Liver (tissue), 9 donors: ENCODE results near the gene KLF5. TPM values are rescaled to one million over a fixed set of nuclear protein-coding genes. Genes with fewer than 3 reads are reported as not detected.

Experiments
- DNase-seq: peaks from one replicate; pipeline ENCODE4 v3.0.0-alpha.2; 2017; ENCODE audit warnings: low spot score
- H3K27ac ChIP-seq, 2 donors: one replicate each; pipeline ENCODE4 v1.7.0; 2013; ENCODE audit warnings: inconsistent platforms in 2 of 2, low read length in 2 of 2, control low read depth in 1 of 2, low read depth in 1 of 2, mild to moderate bottlenecking in 1 of 2
- H3K27me3 ChIP-seq, 4 donors: one replicate each; pipeline versions ENCODE4 v1.6.1 to v1.7.0; 2013; ENCODE audit warnings: low read length in 3 of 4, inconsistent platforms in 1 of 4, mild to moderate bottlenecking in 1 of 4, moderate library complexity in 1 of 4; ENCODE audit not compliant: control insufficient read depth in 4 of 4, insufficient read depth in 4 of 4
- H3K36me3 ChIP-seq, 4 donors: one replicate each; pipeline versions ENCODE4 v1.6.1 to v1.7.0; 2013; ENCODE audit warnings: low read length in 3 of 4, mild to moderate bottlenecking in 3 of 4, low read depth in 1 of 4, moderate library complexity in 1 of 4; ENCODE audit not compliant: control insufficient read depth in 4 of 4, insufficient read depth in 3 of 4
- H3K4me1 ChIP-seq, 4 donors: one replicate each; pipeline versions ENCODE4 v1.6.1 to v1.7.0; 2013; ENCODE audit warnings: low read length in 3 of 4, mild to moderate bottlenecking in 3 of 4, moderate library complexity in 1 of 4; ENCODE audit not compliant: control insufficient read depth in 4 of 4, insufficient read depth in 4 of 4
- H3K4me3 ChIP-seq, 3 donors: one replicate each; pipeline versions ENCODE4 v1.6.1 to v1.7.0; 2013; ENCODE audit warnings: low read length in 3 of 3, control low read depth in 1 of 3, low read depth in 1 of 3, mild to moderate bottlenecking in 1 of 3
- H3K9ac ChIP-seq, 2 donors: one replicate each; pipeline ENCODE4 v1.7.0; 2013; ENCODE audit warnings: low read length in 2 of 2, mild to moderate bottlenecking in 2 of 2, moderate library complexity in 2 of 2, control low read depth in 1 of 2, low read depth in 1 of 2
- H3K9me3 ChIP-seq, 4 donors: one replicate each; pipeline versions ENCODE4 v1.6.1 to v1.7.0; 2013; ENCODE audit warnings: low read length in 3 of 4; ENCODE audit not compliant: control insufficient read depth in 4 of 4
- CTCF ChIP-seq: fragments of 150-350 bp; IDR thresholded peaks from 2 replicates; pipeline ENCODE4 v1.5.1; 2017; ENCODE audit warnings: improper control_type of control experiment, low read depth, low read length; ENCODE audit not compliant: missing input control
- EGR1 ChIP-seq, 2 donors: IDR thresholded peaks; 2 replicates each; pipeline ENCODE4 v1.6.1; 2016 to 2018; ENCODE audit warnings: antibody characterized with exemption in 2 of 2, low read depth in 2 of 2
- FOXA1 ChIP-seq: IDR thresholded peaks from 2 replicates; pipeline ENCODE4 v1.6.1; 2016; ENCODE audit warnings: antibody characterized with exemption
- GABPA ChIP-seq, 2 donors: IDR thresholded peaks in 1 of 2; conservative IDR thresholded peaks in 1 of 2; 2 replicates each; pipeline ENCODE4 v1.6.1; 2016; ENCODE audit warnings: antibody characterized with exemption in 2 of 2, mild to moderate bottlenecking in 1 of 2, moderate library complexity in 1 of 2
- HNF4A ChIP-seq, 2 donors: conservative IDR thresholded peaks; 2 replicates each; pipeline ENCODE4 v1.6.1; 2016; ENCODE audit warnings: antibody characterized with exemption in 2 of 2, mild to moderate bottlenecking in 2 of 2
- HNF4G ChIP-seq: IDR thresholded peaks from 2 replicates; pipeline ENCODE4 v1.6.1; 2016; ENCODE audit warnings: antibody characterized with exemption
- JUND ChIP-seq, 2 donors: IDR thresholded peaks; 2 replicates each; pipeline ENCODE4 v1.6.1; 2016; ENCODE audit warnings: antibody characterized with exemption in 2 of 2
- RAD21 ChIP-seq, 2 donors: IDR thresholded peaks; 2 replicates each; pipeline ENCODE4 v1.6.1; 2016; ENCODE audit warnings: antibody characterized with exemption in 2 of 2, mild to moderate bottlenecking in 2 of 2
- REST ChIP-seq: IDR thresholded peaks from 2 replicates; pipeline ENCODE4 v1.6.1; 2016; ENCODE audit warnings: antibody characterized with exemption, mild to moderate bottlenecking
- RXRA ChIP-seq, 2 donors: IDR thresholded peaks; 2 replicates each; pipeline ENCODE4 v1.6.1; 2017 to 2018; ENCODE audit warnings: antibody characterized with exemption in 2 of 2, mild to moderate bottlenecking in 1 of 2
- SP1 ChIP-seq: IDR thresholded peaks from 2 replicates; pipeline ENCODE4 v1.6.1; 2018; ENCODE audit warnings: antibody characterized with exemption, mild to moderate bottlenecking
- YY1 ChIP-seq: IDR thresholded peaks from 2 replicates; pipeline ENCODE4 v1.6.1; 2016; ENCODE audit warnings: antibody characterized with exemption, mild to moderate bottlenecking
- WGBS: extraction: QIAGEN DNeasy Blood & Tissue Kit; methylation state at CpG from one replicate; pipeline ENCODE4 v1.1.7; 2013; 5-methylcytosine and 5-hydroxymethylcytosine counted together
- polyA plus RNA-seq, 2 donors: library from polyadenylated mRNA; stranded (reverse) in 1 of 2; unstranded in 1 of 2; fragments of 200-250 nt in 1 of 2; fragments of >200 nt in 1 of 2; fragmentation: Nextera tagmentation in 1 of 2; extraction: Ambion mirVana in 1 of 2; gene quantifications; one replicate each; pipeline versions ENCODE4 v1.2.1 to v1.2.3, GENCODE V29; 2013 to 2015
- total RNA-seq, 2 donors: library from RNA; depleted of rRNA; stranded (reverse); fragments of >200 nt; gene quantifications; one replicate each; pipeline ENCODE4 v1.2.3, GENCODE V29; 2014
- TF ChIP-seq, protein P1 (sequence below): IDR thresholded peaks from 2 replicates; pipeline ENCODE4 v1.6.1; 2016; ENCODE audit warnings: antibody characterized with exemption
- TF ChIP-seq, protein P2 (sequence below): IDR thresholded peaks from 2 replicates; pipeline ENCODE4 v1.6.1; 2016; ENCODE audit warnings: antibody characterized with exemption
- TF ChIP-seq, protein P3 (sequence below): IDR thresholded peaks from 2 replicates; pipeline ENCODE4 v1.6.1; 2016; ENCODE audit warnings: antibody characterized with exemption
- donor health status: healthy.
- donor health status: healthy.
- donor health status: healthy.
- donor health status: healthy.
- donor health status: healthy.

KLF5 gene
- total and polyA plus RNA-seq, 4 donors = 0.25 to 0.61 (median 0.36) TPM

DNA sequence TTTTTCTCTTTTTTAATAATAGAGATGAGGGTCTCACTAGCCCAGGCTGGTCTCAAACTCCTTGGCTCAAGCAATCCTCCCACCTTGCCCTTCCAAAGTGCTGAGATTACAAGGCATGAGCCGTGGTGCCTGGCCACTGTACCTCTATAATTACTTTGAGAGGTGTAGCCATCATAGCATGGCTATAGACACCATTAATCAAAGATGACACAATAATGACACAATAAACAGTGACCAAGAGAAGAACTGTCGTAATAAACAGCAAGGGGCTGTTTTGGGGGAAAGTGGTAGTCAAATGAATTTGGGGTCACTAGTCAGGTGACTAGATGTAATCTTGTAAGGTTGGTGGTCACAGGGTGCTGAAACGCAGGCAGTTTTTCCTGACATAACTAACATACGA is 30.4 kb downstream of the KLF5 start:
- DNase-seq = no peak

GRCh38 chr13:73090116-73090822 is 31.5 kb downstream of the KLF5 start:
- Histone ChIP-seq H3K9ac (no peak overlapping the region), H3K9me3 (peaks cover 0 to 6% (median 3%) of the 10 kb centered on the region in 4 donors), H3K36me3 (no peaks in the 10 kb centered on the region), H3K27ac (no peak overlapping the region), H3K4me3 (no peak overlapping the region), H3K4me1 (no peaks in the 10 kb centered on the region), H3K27me3 (no peaks in the 10 kb centered on the region)
- 73% methylated on average over 8 of the region's 8 CpGs for WGBS
- no peak for DNase-seq
- TF ChIP-seq, protein P1, sequence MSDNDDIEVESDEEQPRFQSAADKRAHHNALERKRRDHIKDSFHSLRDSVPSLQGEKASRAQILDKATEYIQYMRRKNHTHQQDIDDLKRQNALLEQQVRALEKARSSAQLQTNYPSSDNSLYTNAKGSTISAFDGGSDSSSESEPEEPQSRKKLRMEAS = no peak
- TF ChIP-seq RXRA (IDR thresholded peaks at IDR 0.05) (no peak), CTCF (no peak)
- TF ChIP-seq, protein P2, sequence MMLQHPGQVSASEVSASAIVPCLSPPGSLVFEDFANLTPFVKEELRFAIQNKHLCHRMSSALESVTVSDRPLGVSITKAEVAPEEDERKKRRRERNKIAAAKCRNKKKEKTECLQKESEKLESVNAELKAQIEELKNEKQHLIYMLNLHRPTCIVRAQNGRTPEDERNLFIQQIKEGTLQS = no peak

More for the DNA sequence above, 30.4 kb downstream of the KLF5 start:
- peaks cover 0 to 6% (median 3%) of the 10 kb centered on the region in 4 donors for H3K9me3 ChIP-seq
- no peak overlapping the region for H3K9ac ChIP-seq
- H3K4me1 ChIP-seq = no peaks in the 10 kb centered on the region
- 80% methylated on average over 4 of the region's 4 CpGs for WGBS
- no peak overlapping the region for H3K4me3 ChIP-seq
- H3K27me3 ChIP-seq = no peaks in the 10 kb centered on the region
- H3K27ac ChIP-seq = no peak overlapping the region
- no peaks in the 10 kb centered on the region for H3K36me3 ChIP-seq
- TF ChIP-seq RXRA (IDR thresholded peaks at IDR 0.05) = no peak
- no peak for TF ChIP-seq REST
- no peak for TF ChIP-seq YY1
- no peak for TF ChIP-seq EGR1 (IDR thresholded peaks at IDR 0.05; ENCODE audit: low read depth in 2 of 2)
- no peak for TF ChIP-seq GABPA (IDR thresholded peaks at IDR 0.05 in 1 of 2, conservative IDR thresholded peaks at IDR 0.05 in 1 of 2)

- Histone ChIP-seq H3K9me3 (peaks cover 0 to 6% (median 3%) of the 10 kb centered on the region in 4 donors), H3K27ac (no peak overlapping the region), H3K4me1 (no peaks in the 10 kb centered on the region), H3K4me3 (no peak overlapping the region), H3K9ac (no peak overlapping the region), H3K27me3 (no peaks in the 10 kb centered on the region), H3K36me3 (no peaks in the 10 kb centered on the region)
- no peak for DNase-seq
- WGBS = 44% methylated on average over 1 of the region's 1 CpG
- TF ChIP-seq GABPA (IDR thresholded peaks at IDR 0.05 in 1 of 2, conservative IDR thresholded peaks at IDR 0.05 in 1 of 2) = no peak
- TF ChIP-seq RAD21 (IDR thresholded peaks at IDR 0.05) = no peak
- TF ChIP-seq SP1 = no peak
- TF ChIP-seq, protein P3, sequence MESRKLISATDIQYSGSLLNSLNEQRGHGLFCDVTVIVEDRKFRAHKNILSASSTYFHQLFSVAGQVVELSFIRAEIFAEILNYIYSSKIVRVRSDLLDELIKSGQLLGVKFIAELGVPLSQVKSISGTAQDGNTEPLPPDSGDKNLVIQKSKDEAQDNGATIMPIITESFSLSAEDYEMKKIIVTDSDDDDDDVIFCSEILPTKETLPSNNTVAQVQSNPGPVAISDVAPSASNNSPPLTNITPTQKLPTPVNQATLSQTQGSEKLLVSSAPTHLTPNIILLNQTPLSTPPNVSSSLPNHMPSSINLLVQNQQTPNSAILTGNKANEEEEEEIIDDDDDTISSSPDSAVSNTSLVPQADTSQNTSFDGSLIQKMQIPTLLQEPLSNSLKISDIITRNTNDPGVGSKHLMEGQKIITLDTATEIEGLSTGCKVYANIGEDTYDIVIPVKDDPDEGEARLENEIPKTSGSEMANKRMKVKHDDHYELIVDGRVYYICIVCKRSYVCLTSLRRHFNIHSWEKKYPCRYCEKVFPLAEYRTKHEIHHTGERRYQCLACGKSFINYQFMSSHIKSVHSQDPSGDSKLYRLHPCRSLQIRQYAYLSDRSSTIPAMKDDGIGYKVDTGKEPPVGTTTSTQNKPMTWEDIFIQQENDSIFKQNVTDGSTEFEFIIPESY = no peak
- no peak for TF ChIP-seq HNF4G
- TF ChIP-seq FOXA1 = no peak
- TF ChIP-seq, protein P1 = no peak
- TF ChIP-seq, protein P2 = no peak
- no peak for TF ChIP-seq JUND (IDR thresholded peaks at IDR 0.05)
- no peak for TF ChIP-seq CTCF
- TF ChIP-seq EGR1 (IDR thresholded peaks at IDR 0.05; ENCODE audit: low read depth in 2 of 2) = no peak
- no peak for TF ChIP-seq YY1
- TF ChIP-seq HNF4A (conservative IDR thresholded peaks at IDR 0.05) = no peak
Measured at GRCh38 chr13:73090823-73091187, 32.0 kb downstream of the KLF5 start.
